ENCODE data around the gene ZBTB4. TPM values are rescaled to one million over a fixed set of nuclear protein-coding genes. Genes with fewer than 3 reads are reported as not detected.

Gene ZBTB4
- total RNA-seq, 2 experiments from 2014 or later, result 3.5 to 3.9 TPM

DNA sequence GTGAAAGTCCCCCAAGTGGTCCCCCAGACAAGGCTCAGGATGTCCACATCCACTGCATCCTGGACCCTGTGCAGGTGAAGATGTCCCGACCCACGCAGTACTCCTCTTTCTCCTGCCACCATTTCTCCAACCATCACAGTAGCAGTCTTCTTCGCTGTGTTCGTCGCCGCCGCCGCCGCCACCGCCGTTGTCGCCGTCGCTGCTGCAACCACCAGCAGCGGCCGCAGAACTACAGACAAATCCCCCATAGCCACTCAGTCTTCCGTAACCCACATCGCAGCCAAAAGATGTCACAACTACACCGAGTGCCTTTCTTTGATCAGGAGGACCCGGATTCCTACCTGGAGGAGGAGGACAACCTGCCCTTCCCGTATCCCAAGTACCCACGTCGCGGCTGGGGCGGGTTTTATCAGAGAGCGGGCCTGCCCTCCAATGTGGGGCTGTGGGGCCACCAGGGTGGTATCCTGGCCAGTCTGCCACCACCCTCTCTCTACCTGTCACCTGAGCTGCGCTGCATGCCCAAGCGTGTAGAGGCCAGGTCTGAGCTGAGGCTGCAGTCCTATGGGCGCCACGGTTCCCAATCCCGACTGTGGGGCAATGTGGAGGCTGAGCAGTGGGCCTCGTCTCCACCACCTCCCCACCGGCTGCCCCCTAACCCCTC, 53.1 kb downstream of the ZBTB4 start:
- Histone ChIP-seq H2AFZ (ENCODE audit: low read length) (no peak overlapping the region), H3K27ac (ENCODE audit: low read depth, low read length, poor library complexity, severe bottlenecking) (no peak overlapping the region), H3K4me2 (ENCODE audit: low read length) (no peak overlapping the region), H3K9me3 (ENCODE audit: low read length) (no peaks in the 10 kb centered on the region), H3K4me1 (ENCODE audit: insufficient read depth, low read length, poor library complexity, severe bottlenecking) (no peaks in the 10 kb centered on the region), H3K9me2 (ENCODE audit: insufficient read depth, low read length) (no peaks in the 10 kb centered on the region), H3K36me3 (ENCODE audit: insufficient read depth, low read length) (no peaks in the 10 kb centered on the region), H3K4me3 (ENCODE audit: low read depth, low read length, poor library complexity, severe bottlenecking) (no peak overlapping the region), H3K79me2 (ENCODE audit: insufficient read depth, low read depth, low read length) (no peaks in the 10 kb centered on the region), H4K20me1 (ENCODE audit: insufficient read depth, low read length) (no peaks in the 10 kb centered on the region)
- POLR2A ChIA-PET, result no interaction called here
- TF ChIP-seq EZH2phosphoT487 (IDR thresholded peaks at IDR 0.05; ENCODE audit: borderline replicate concordance, low read depth, low read length), result no peak
- TF ChIP-seq, protein P1, sequence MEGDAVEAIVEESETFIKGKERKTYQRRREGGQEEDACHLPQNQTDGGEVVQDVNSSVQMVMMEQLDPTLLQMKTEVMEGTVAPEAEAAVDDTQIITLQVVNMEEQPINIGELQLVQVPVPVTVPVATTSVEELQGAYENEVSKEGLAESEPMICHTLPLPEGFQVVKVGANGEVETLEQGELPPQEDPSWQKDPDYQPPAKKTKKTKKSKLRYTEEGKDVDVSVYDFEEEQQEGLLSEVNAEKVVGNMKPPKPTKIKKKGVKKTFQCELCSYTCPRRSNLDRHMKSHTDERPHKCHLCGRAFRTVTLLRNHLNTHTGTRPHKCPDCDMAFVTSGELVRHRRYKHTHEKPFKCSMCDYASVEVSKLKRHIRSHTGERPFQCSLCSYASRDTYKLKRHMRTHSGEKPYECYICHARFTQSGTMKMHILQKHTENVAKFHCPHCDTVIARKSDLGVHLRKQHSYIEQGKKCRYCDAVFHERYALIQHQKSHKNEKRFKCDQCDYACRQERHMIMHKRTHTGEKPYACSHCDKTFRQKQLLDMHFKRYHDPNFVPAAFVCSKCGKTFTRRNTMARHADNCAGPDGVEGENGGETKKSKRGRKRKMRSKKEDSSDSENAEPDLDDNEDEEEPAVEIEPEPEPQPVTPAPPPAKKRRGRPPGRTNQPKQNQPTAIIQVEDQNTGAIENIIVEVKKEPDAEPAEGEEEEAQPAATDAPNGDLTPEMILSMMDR (conservative IDR thresholded peaks at IDR 0.05; ENCODE audit: low read length), result no peak
- DNase-seq (ENCODE audit: low spot score), result no peak
- no TSS peak for BruUV-seq (replicated peaks)
- intact Hi-C loops (cut with micrococcal nuclease; ENCODE audit: unreplicated experiment), result no loop called here
- CTCF ChIA-PET (ENCODE audit: unreplicated experiment), result no interaction called here

DNA sequence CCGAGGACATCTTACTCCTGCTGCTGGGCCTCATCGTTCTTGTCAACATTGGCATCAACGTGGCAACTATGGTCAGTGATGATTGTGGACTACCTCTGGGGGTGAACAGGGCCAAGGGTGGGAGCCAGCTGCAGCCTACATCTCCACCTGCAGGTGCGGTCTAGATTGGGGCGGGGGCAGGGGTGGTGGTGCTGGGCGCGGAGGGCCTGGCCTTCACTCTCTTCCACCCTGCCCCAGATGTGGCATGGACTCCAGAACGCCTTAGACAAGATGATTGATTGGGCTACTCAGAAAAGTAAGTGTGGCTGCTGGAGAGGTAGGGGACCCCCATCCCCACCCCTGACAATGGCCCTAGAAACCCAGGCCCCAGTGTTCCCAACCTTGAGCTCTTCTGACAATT, 53.7 kb downstream of the ZBTB4 start:
- no peaks in the 10 kb centered on the region for H3K9me2 ChIP-seq (ENCODE audit: insufficient read depth, low read length)
- H3K36me3 ChIP-seq (ENCODE audit: insufficient read depth, low read length), result no peaks in the 10 kb centered on the region
- no TSS peak for BruUV-seq (replicated peaks)
- POLR2A ChIA-PET, result no interaction called here
- H3K79me2 ChIP-seq (ENCODE audit: insufficient read depth, low read depth, low read length), result no peaks in the 10 kb centered on the region
- CTCF ChIA-PET (ENCODE audit: unreplicated experiment), result no interaction called here
- no peak overlapping the region for H3K4me3 ChIP-seq (ENCODE audit: low read depth, low read length, poor library complexity, severe bottlenecking)
- H3K27ac ChIP-seq (ENCODE audit: low read depth, low read length, poor library complexity, severe bottlenecking), result no peak overlapping the region
- no peaks in the 10 kb centered on the region for H3K9me3 ChIP-seq (ENCODE audit: low read length)
- no peaks in the 10 kb centered on the region for H3K4me1 ChIP-seq (ENCODE audit: insufficient read depth, low read length, poor library complexity, severe bottlenecking)
- TF ChIP-seq, protein P1 (conservative IDR thresholded peaks at IDR 0.05; ENCODE audit: low read length), result no peak
- no peak for TF ChIP-seq EZH2phosphoT487 (IDR thresholded peaks at IDR 0.05; ENCODE audit: borderline replicate concordance, low read depth, low read length)
- H4K20me1 ChIP-seq (ENCODE audit: insufficient read depth, low read length), result no peaks in the 10 kb centered on the region
- H3K4me2 ChIP-seq (ENCODE audit: low read length), result no peak overlapping the region
- no peak overlapping the region for H2AFZ ChIP-seq (ENCODE audit: low read length)
- no peak for DNase-seq (ENCODE audit: low spot score)
- intact Hi-C loops (cut with micrococcal nuclease; ENCODE audit: unreplicated experiment), result no loop called here

DNA sequence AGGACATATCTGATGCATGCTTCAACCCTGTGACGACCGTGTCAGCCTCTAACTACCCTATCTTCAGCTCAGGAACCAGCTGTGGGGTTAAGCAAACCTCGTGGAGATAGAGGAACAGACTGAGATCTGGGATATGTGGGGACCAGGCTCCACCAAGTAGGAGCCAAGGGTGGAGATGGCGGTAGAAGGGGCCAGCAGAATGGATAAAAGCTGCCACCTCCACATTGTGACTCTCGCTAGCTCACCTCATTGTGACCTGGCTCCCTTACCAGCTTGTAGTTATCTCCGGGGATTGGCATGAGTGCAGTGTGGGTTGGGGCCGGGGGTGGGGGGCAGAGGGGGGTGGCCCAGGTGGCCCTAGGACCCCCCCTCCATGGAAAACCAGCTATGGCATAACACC, 54.1 kb downstream of the ZBTB4 start, which contains the start of gene SPEM2:
TSS of gene SPEM2 (plus strand) at position 301 of the 400 bp plus-strand sequence. CDS start at position 374, 73 bp downstream.
- Histone ChIP-seq H3K9me3 (ENCODE audit: low read length) (no peaks in the 10 kb centered on the region), H3K36me3 (ENCODE audit: insufficient read depth, low read length) (no peaks in the 10 kb centered on the region), H3K79me2 (ENCODE audit: insufficient read depth, low read depth, low read length) (no peaks in the 10 kb centered on the region), H3K4me1 (ENCODE audit: insufficient read depth, low read length, poor library complexity, severe bottlenecking) (no peaks in the 10 kb centered on the region), H4K20me1 (ENCODE audit: insufficient read depth, low read length) (no peaks in the 10 kb centered on the region), H3K27ac (ENCODE audit: low read depth, low read length, poor library complexity, severe bottlenecking) (no peak within 1 kb of the TSS), H3K4me3 (ENCODE audit: low read depth, low read length, poor library complexity, severe bottlenecking) (no peak within 1 kb of the TSS), H3K9me2 (ENCODE audit: insufficient read depth, low read length) (no peaks in the 10 kb centered on the region), H2AFZ (ENCODE audit: low read length) (no peak within 1 kb of the TSS), H3K4me2 (ENCODE audit: low read length) (no peak within 1 kb of the TSS)
- intact Hi-C loops (cut with micrococcal nuclease; ENCODE audit: unreplicated experiment), result no loop called here
- ChIA-PET CTCF (ENCODE audit: unreplicated experiment) (interaction anchor here (0.6 kb wide), 1 partner anchor 110 kb away, joined by 4 read pairs; no protein-coding TSS in a partner anchor), POLR2A (no interaction called here)
- no peak for TF ChIP-seq EZH2phosphoT487 (IDR thresholded peaks at IDR 0.05; ENCODE audit: borderline replicate concordance, low read depth, low read length)
- TF ChIP-seq, protein P1 (conservative IDR thresholded peaks at IDR 0.05; ENCODE audit: low read length), result no peak
- no TSS peak for BruUV-seq (replicated peaks)
- DNase-seq (ENCODE audit: low spot score), result no peak
